ENCODE measurements around the gene ATP8B3. TPM values are rescaled to one million over a fixed set of nuclear protein-coding genes. Genes with fewer than 3 reads are reported as not detected.

The ATP8B3 gene
- total and polyA plus RNA-seq, 2 donors (not counting 1 experiment from before 2014, with no cell fraction given) = 2.3 to 3.0 TPM

- Histone ChIP-seq H3K27me3 (ENCODE audit: control insufficient read depth, insufficient read depth, low read length) (no peaks in the 10 kb centered on the region), H3K4me2 (ENCODE audit: extremely low read depth, insufficient read depth, low read length) (no peak overlapping the region), H3K4me3 (replicated peaks in 1 of 4; ENCODE audit: control extremely low read depth in 1 of 4, insufficient read depth in 1 of 4, low read depth in 3 of 4, low read length in 4 of 4) (no peak overlapping the region), H3K9ac (ENCODE audit: insufficient read depth, low read length) (no peak overlapping the region), H3K4me1 (ENCODE audit: control insufficient read depth, extremely low read depth, insufficient read depth, low read length) (peaks cover 2% of the 10 kb centered on the region), H3K79me2 (ENCODE audit: control insufficient read depth, insufficient read depth, low read length) (no peaks in the 10 kb centered on the region), H3K9me3 (ENCODE audit: control insufficient read depth, insufficient read depth, low read depth, low read length) (no peaks in the 10 kb centered on the region), H4K20me1 (ENCODE audit: control insufficient read depth, extremely low read depth, insufficient read depth, low read length) (no peaks in the 10 kb centered on the region), H2AFZ (ENCODE audit: low read length) (no peak overlapping the region), H3K27ac (ENCODE audit: insufficient read depth, low read length) (no peak overlapping the region), H3K36me3 (ENCODE audit: control insufficient read depth, insufficient read depth, low read length) (peaks cover 29% of the 10 kb centered on the region)
- no peak for DNase-seq (ENCODE audit: low read depth in 2 of 2)
- TF ChIP-seq, protein P1, sequence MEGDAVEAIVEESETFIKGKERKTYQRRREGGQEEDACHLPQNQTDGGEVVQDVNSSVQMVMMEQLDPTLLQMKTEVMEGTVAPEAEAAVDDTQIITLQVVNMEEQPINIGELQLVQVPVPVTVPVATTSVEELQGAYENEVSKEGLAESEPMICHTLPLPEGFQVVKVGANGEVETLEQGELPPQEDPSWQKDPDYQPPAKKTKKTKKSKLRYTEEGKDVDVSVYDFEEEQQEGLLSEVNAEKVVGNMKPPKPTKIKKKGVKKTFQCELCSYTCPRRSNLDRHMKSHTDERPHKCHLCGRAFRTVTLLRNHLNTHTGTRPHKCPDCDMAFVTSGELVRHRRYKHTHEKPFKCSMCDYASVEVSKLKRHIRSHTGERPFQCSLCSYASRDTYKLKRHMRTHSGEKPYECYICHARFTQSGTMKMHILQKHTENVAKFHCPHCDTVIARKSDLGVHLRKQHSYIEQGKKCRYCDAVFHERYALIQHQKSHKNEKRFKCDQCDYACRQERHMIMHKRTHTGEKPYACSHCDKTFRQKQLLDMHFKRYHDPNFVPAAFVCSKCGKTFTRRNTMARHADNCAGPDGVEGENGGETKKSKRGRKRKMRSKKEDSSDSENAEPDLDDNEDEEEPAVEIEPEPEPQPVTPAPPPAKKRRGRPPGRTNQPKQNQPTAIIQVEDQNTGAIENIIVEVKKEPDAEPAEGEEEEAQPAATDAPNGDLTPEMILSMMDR (conservative IDR thresholded peaks at IDR 0.05 in 1 of 2, IDR thresholded peaks at IDR 0.05 in 1 of 2; ENCODE audit: low read depth in 1 of 2, low read length in 2 of 2) = no peak
- TF ChIP-seq EZH2 (IDR thresholded peaks at IDR 0.05; ENCODE audit: low read length, missing control alignments) = no peak
Measured at GRCh38 chr19:1816530-1817298, 4.6 kb upstream of the ATP8B3 start.

DNA sequence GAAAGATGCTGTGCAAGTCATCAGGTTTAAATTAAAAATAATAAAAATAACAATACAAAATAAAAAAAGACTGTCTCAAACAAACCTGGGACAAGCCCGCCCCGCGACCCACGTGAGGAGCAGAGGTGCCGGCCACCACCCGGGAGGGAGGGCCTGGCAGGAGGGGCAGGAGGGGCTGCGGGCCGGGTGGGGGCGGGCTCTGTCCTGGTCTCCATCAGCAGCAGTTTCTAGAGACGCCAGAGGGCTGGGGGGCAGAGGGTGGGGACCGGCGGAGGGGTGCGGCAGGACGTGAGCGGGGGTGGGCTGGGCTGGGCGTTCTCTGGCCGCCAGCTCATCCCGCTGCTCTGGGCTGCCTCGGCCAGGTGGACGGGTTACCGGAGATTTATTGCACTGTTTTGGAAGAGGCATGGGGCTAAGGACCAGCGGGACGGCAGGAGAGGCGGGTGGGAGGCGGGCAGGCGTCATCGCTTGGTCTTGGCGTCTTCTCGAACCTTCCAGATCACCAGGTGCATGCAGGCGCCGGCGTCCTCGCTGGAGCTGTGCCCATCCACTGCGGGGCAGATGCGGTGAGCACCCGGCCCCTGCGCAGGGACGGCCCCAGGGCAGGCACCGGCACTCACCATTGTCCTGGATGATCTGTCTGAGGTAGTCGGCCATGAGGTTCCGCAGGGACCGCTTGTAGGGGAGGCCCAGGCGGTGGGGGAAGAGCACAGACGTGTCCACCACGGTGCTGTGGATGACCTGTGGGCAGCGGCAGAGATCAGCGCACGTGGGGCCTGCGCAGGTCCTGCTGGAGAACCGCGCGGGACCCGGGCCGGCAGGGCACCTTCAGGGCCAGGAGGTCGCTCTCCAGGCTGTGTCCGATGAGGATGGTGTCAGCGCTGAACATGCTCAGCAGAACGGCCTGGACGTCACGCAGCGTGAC is 3.8 kb upstream of the ATP8B3 start:
- Histone ChIP-seq H4K20me1 (ENCODE audit: control insufficient read depth, extremely low read depth, insufficient read depth, low read length) (no peaks in the 10 kb centered on the region), H3K9me3 (ENCODE audit: control insufficient read depth, insufficient read depth, low read depth, low read length) (no peaks in the 10 kb centered on the region), H3K4me2 (ENCODE audit: extremely low read depth, insufficient read depth, low read length) (no peak overlapping the region), H3K79me2 (ENCODE audit: control insufficient read depth, insufficient read depth, low read length) (no peaks in the 10 kb centered on the region), H2AFZ (ENCODE audit: low read length) (no peak overlapping the region), H3K27ac (ENCODE audit: insufficient read depth, low read length) (no peak overlapping the region), H3K4me3 (replicated peaks in 1 of 4; ENCODE audit: control extremely low read depth in 1 of 4, insufficient read depth in 1 of 4, low read depth in 3 of 4, low read length in 4 of 4) (no peak overlapping the region), H3K36me3 (ENCODE audit: control insufficient read depth, insufficient read depth, low read length) (peaks cover 26% of the 10 kb centered on the region), H3K4me1 (ENCODE audit: control insufficient read depth, extremely low read depth, insufficient read depth, low read length) (peaks cover 2% of the 10 kb centered on the region), H3K27me3 (ENCODE audit: control insufficient read depth, insufficient read depth, low read length) (no peaks in the 10 kb centered on the region), H3K9ac (ENCODE audit: insufficient read depth, low read length) (no peak overlapping the region)
- no peak for DNase-seq (ENCODE audit: low read depth in 2 of 2)
- TF ChIP-seq, protein P1 (conservative IDR thresholded peaks at IDR 0.05 in 1 of 2, IDR thresholded peaks at IDR 0.05 in 1 of 2; ENCODE audit: low read depth in 1 of 2, low read length in 2 of 2) = no peak
- no peak for TF ChIP-seq EZH2 (IDR thresholded peaks at IDR 0.05; ENCODE audit: low read length, missing control alignments)

Data from fibroblast of lung (primary cell).